NCI-H2171 (cell line): Measurements from ENCODE around the gene OR51T1.
"Not testable (repeated sequence)": the region's sequence is repeated elsewhere in the genome, so short reads cannot be mapped to it uniquely, and the experiment has no call there.

Experiments
- DNase-seq: peaks from one replicate; lab custom pipeline; 2025; lab: John Stamatoyannopoulos, UW

The OR51T1 gene

GRCh38 chr11:4881860-4882500, at the start of gene OR51T1:
OR51T1 (plus strand) TSS chr11:4881900; CDS start chr11:4881900, 0 bp downstream.
- no peak for DNase-seq

GRCh38 chr11:4839851-4840549, 41.7 kb upstream of the OR51T1 start:
- no peak for DNase-seq

- DNase-seq: no peak
These were observed 32.7 kb upstream of the OR51T1 start, which contains the start of gene OR51S1 for GRCh38 chr11:4848908-4849532. OR51S1 (minus strand) TSS chr11:4849208; CDS start chr11:4849208, 0 bp downstream.

- no peak for DNase-seq
These were observed 30.7 kb upstream of the OR51T1 start for GRCh38 chr11:4851033-4851432.

- not testable (repeated sequence) for DNase-seq
These were observed 27.4 kb upstream of the OR51T1 start for GRCh38 chr11:4854286-4854685.

- no peak for DNase-seq
These were observed 19.1 kb upstream of the OR51T1 start for GRCh38 chr11:4862447-4863236.

GRCh38 chr11:4863876-4864275, 17.8 kb upstream of the OR51T1 start:
- DNase-seq: no peak

- no peak for DNase-seq
These were observed 15.8 kb upstream of the OR51T1 start for GRCh38 chr11:4865855-4866254.

- no peak for DNase-seq
These were observed 512 bp upstream of the OR51T1 start for GRCh38 chr11:4881188-4881587.

- DNase-seq: no peak
These were observed 843 bp downstream of the OR51T1 start for GRCh38 chr11:4882543-4882942.

GRCh38 chr11:4884361-4884760, 2.7 kb downstream of the OR51T1 start:
- no peak for DNase-seq

GRCh38 chr11:4886186-4886585, 4.5 kb downstream of the OR51T1 start:
- no peak for DNase-seq

GRCh38 chr11:4887591-4887990, 5.9 kb downstream of the OR51T1 start:
- DNase-seq: no peak

GRCh38 chr11:4890279-4890678, 8.6 kb downstream of the OR51T1 start:
- no peak for DNase-seq

- no peak for DNase-seq
These were observed 10.4 kb downstream of the OR51T1 start for GRCh38 chr11:4891996-4892640.

GRCh38 chr11:4903484-4903883, 21.8 kb downstream of the OR51T1 start, which contains the start of gene OR51A7:
OR51A7 (plus strand) TSS chr11:4903783; CDS start chr11:4907370, 3,587 bp downstream.
- DNase-seq: no peak

GRCh38 chr11:4916581-4916980, 34.9 kb downstream of the OR51T1 start:
- no peak for DNase-seq

GRCh38 chr11:4919250-4919649, 37.5 kb downstream of the OR51T1 start, which contains the start of gene OR51G2:
OR51G2 (minus strand) TSS chr11:4919350; CDS start chr11:4915663, 3,687 bp downstream.
- no peak for DNase-seq

GRCh38 chr11:4921796-4922195, 40.1 kb downstream of the OR51T1 start:
- DNase-seq: no peak

- no peak for DNase-seq
These were observed 40.6 kb downstream of the OR51T1 start for GRCh38 chr11:4922304-4922703.

GRCh38 chr11:4924239-4924638, 42.5 kb downstream of the OR51T1 start, which contains the start of gene OR51G1:
OR51G1 (minus strand) TSS chr11:4924339; CDS start chr11:4924339, 0 bp downstream.
- no peak for DNase-seq
